Loucy (cell line): ENCODE data around the gene SOWAHA.
"Not testable (repeated sequence)": the region's sequence is repeated elsewhere in the genome, so short reads cannot be mapped to it uniquely, and the experiment has no call there.

Experiments used
- H2AFZ ChIP-seq: fragments of 200-600 bp; sonication (generic); 2 replicates; pipeline ENCODE4 v1.6.0; 2016; ENCODE audit warnings: antibody characterized with exemption, mild to moderate bottlenecking, low read length, moderate library complexity
- H3F3A ChIP-seq: fragments of 200-600 bp; 2 replicates; pipeline ENCODE4 v1.6.0; 2016; ENCODE audit warnings: antibody characterized with exemption, low read depth, mild to moderate bottlenecking
- H3K27me3 ChIP-seq: fragments of 200-600 bp; sonication (generic); 2 replicates; pipeline ENCODE4 v1.6.1; 2014; ENCODE audit warnings: low read length, mild to moderate bottlenecking; ENCODE audit not compliant: insufficient read depth, poor library complexity, severe bottlenecking
- H3K36me3 ChIP-seq: fragments of 200-600 bp; sonication (generic); 2 replicates; pipeline ENCODE4 v1.6.1; 2016; ENCODE audit warnings: low read length; ENCODE audit not compliant: insufficient read depth
- H3K4me1 ChIP-seq: fragments of 200-600 bp; sonication (generic); 2 replicates; pipeline ENCODE4 v1.5.1; 2014; ENCODE audit warnings: low read length, mild to moderate bottlenecking; ENCODE audit not compliant: insufficient read depth, poor library complexity, severe bottlenecking
- H3K4me2 ChIP-seq: fragments of 200-600 bp; sonication (generic); 2 replicates; pipeline ENCODE4 v1.6.0; 2014; ENCODE audit warnings: antibody characterized with exemption, low read length, low read depth, mild to moderate bottlenecking; ENCODE audit not compliant: poor library complexity, severe bottlenecking
- H3K4me3 ChIP-seq: fragments of 200-600 bp; sonication (generic); 2 replicates; pipeline ENCODE4 v1.5.1; 2014; ENCODE audit warnings: low read length, mild to moderate bottlenecking, mixed read lengths; ENCODE audit not compliant: poor library complexity, severe bottlenecking
- H3K79me2 ChIP-seq: fragments of 200-600 bp; sonication (generic); 2 replicates; pipeline ENCODE4 v1.6.1; 2014; ENCODE audit warnings: low read length; ENCODE audit not compliant: insufficient read depth
- H3K9ac ChIP-seq: fragments of 200-600 bp; sonication (generic); 2 replicates; pipeline ENCODE4 v1.6.0; 2014; ENCODE audit warnings: mild to moderate bottlenecking, low read depth, low read length, moderate library complexity; ENCODE audit not compliant: poor library complexity, severe bottlenecking
- H3K9me2 ChIP-seq: fragments of 200-600 bp; sonication (generic); replicated peaks from 2 replicates; pipeline ENCODE4 v1.6.1; 2016; ENCODE audit warnings: low read depth, low read length, mixed read lengths
- H3K9me3 ChIP-seq: fragments of 200-600 bp; sonication (generic); 2 replicates; pipeline ENCODE4 v1.6.1; 2014; ENCODE audit warnings: mild to moderate bottlenecking, antibody characterized with exemption, low read length, low read depth; ENCODE audit not compliant: insufficient read depth
- H4K20me1 ChIP-seq: fragments of 200-600 bp; sonication (generic); 2 replicates; pipeline ENCODE4 v1.6.0; 2014; ENCODE audit warnings: antibody characterized with exemption, low read length, mild to moderate bottlenecking; ENCODE audit not compliant: insufficient read depth, poor library complexity, severe bottlenecking
- CTCF ChIP-seq: fragments of 200-600 bp; sonication (generic); conservative IDR thresholded peaks from 2 replicates; pipeline ENCODE4 v1.5.1; 2014; ENCODE audit warnings: mild to moderate bottlenecking, antibody characterized with exemption, low read length
- EZH2phosphoT487 ChIP-seq: fragments of 200-600 bp; IDR thresholded peaks from 2 replicates; pipeline ENCODE4 v1.6.1; 2018; ENCODE audit warnings: antibody characterized with exemption, mild to moderate bottlenecking, moderate library complexity, borderline replicate concordance

SOWAHA gene

GRCh38 chr5:132799392-132799791, 13.7 kb upstream of the SOWAHA start:
- no peaks in the 10 kb centered on the region for H3K9me2 ChIP-seq
- no peaks in the 10 kb centered on the region for H3K9me3 ChIP-seq
- H4K20me1 ChIP-seq, result no peaks in the 10 kb centered on the region
- H3K36me3 ChIP-seq, result no peaks in the 10 kb centered on the region
- H3K9ac ChIP-seq, result no peak overlapping the region
- no peak overlapping the region for H3K4me2 ChIP-seq
- no peaks in the 10 kb centered on the region for H3K79me2 ChIP-seq
- H3K27me3 ChIP-seq, result no peaks in the 10 kb centered on the region
- H3K4me3 ChIP-seq, result no peak overlapping the region
- TF ChIP-seq EZH2phosphoT487, result no peak
- no peak for TF ChIP-seq CTCF
- no peak overlapping the region for H2AFZ ChIP-seq
- H3K4me1 ChIP-seq, result no peaks in the 10 kb centered on the region
- no peaks in the 10 kb centered on the region for H3F3A ChIP-seq

- H3K9me3 ChIP-seq, result no peaks in the 10 kb centered on the region
- H3K27me3 ChIP-seq, result no peaks in the 10 kb centered on the region
- no peak overlapping the region for H3K4me2 ChIP-seq
- H3K36me3 ChIP-seq, result no peaks in the 10 kb centered on the region
- H3K9ac ChIP-seq, result no peak overlapping the region
- no peaks in the 10 kb centered on the region for H3K4me1 ChIP-seq
- no peaks in the 10 kb centered on the region for H4K20me1 ChIP-seq
- H2AFZ ChIP-seq, result no peak overlapping the region
- no peaks in the 10 kb centered on the region for H3K9me2 ChIP-seq
- H3K79me2 ChIP-seq, result no peaks in the 10 kb centered on the region
- TF ChIP-seq EZH2phosphoT487 (no peak), CTCF (no peak)
- no peaks in the 10 kb centered on the region for H3F3A ChIP-seq
- no peak overlapping the region for H3K4me3 ChIP-seq
Observed at GRCh38 chr5:132800545-132800944, 12.6 kb upstream of the SOWAHA start.

- TF ChIP-seq CTCF (no peak), EZH2phosphoT487 (no peak)
- no peaks in the 10 kb centered on the region for H3K9me3 ChIP-seq
- H3K4me2 ChIP-seq, result no peak overlapping the region
- H4K20me1 ChIP-seq, result no peaks in the 10 kb centered on the region
- no peaks in the 10 kb centered on the region for H3F3A ChIP-seq
- no peaks in the 10 kb centered on the region for H3K27me3 ChIP-seq
- no peaks in the 10 kb centered on the region for H3K9me2 ChIP-seq
- no peaks in the 10 kb centered on the region for H3K79me2 ChIP-seq
- H3K4me1 ChIP-seq, result no peaks in the 10 kb centered on the region
- H2AFZ ChIP-seq, result no peak overlapping the region
- no peaks in the 10 kb centered on the region for H3K36me3 ChIP-seq
- no peak overlapping the region for H3K9ac ChIP-seq
- H3K4me3 ChIP-seq, result no peak overlapping the region
Observed at GRCh38 chr5:132802044-132802684, 10.9 kb upstream of the SOWAHA start.

GRCh38 chr5:132802685-132803066, 10.4 kb upstream of the SOWAHA start:
- not testable (repeated sequence) for H3K9me2 ChIP-seq, H3K4me2 ChIP-seq

GRCh38 chr5:132804219-132804618, 8.9 kb upstream of the SOWAHA start:
- not testable (repeated sequence) for H2AFZ ChIP-seq, H3K4me3 ChIP-seq, H3K9me3 ChIP-seq, H3K79me2 ChIP-seq, H3K9ac ChIP-seq, H3K4me2 ChIP-seq, H3K9me2 ChIP-seq, H3K36me3 ChIP-seq, H4K20me1 ChIP-seq, H3K4me1 ChIP-seq, H3F3A ChIP-seq, H3K27me3 ChIP-seq

More at GRCh38 chr5:132802685-132803066, 10.4 kb upstream of the SOWAHA start:
- not testable (repeated sequence) for H4K20me1 ChIP-seq, H3K36me3 ChIP-seq, H3K9ac ChIP-seq, H3K9me3 ChIP-seq, H3K27me3 ChIP-seq, H3K79me2 ChIP-seq, H3K4me1 ChIP-seq, H2AFZ ChIP-seq, H3F3A ChIP-seq, H3K4me3 ChIP-seq
